ENCODE data around the gene GPR26. TPM values are rescaled to one million over a fixed set of nuclear protein-coding genes. Genes with fewer than 3 reads are reported as not detected.

GPR26 gene
- total RNA-seq, 1 experiment from 2014 or later = 0.07 TPM

- no CpG with 5 or more reads among the region's 2 CpGs for WGBS (ENCODE audit: extremely low coverage, insufficient read length, low lambda C conversion rate)
- Histone ChIP-seq H2BK15ac (ENCODE audit: low read depth, low read length) (no peak overlapping the region), H3K79me1 (ENCODE audit: insufficient read depth, low read depth, low read length, poor library complexity, severe bottlenecking) (no peaks in the 10 kb centered on the region), H2AFZ (ENCODE audit: low read length) (no peak overlapping the region), H2BK20ac (ENCODE audit: low read depth, low read length, poor library complexity, severe bottlenecking) (no peak overlapping the region), H3K23ac (ENCODE audit: insufficient read length, low read depth, low read length) (no peak overlapping the region), H3K9ac (ENCODE audit: extremely low read depth, insufficient read length, low read length) (no peak overlapping the region), H4K91ac (ENCODE audit: insufficient read length, low read depth, low read length) (no peak overlapping the region), H2AK5ac (ENCODE audit: insufficient read length, low read length) (no peak overlapping the region), H2BK120ac (ENCODE audit: low read depth, low read length, poor library complexity, severe bottlenecking) (no peak overlapping the region), H3K27ac (ENCODE audit: insufficient read length, low read depth, low read length) (no peak overlapping the region), H4K20me1 (ENCODE audit: control insufficient read depth, insufficient read depth, insufficient read length) (no peaks in the 10 kb centered on the region), H2BK5ac (ENCODE audit: insufficient read length, low read length) (no peak overlapping the region), H3K9me3 (ENCODE audit: control insufficient read depth, low read depth, low read length) (no peaks in the 10 kb centered on the region), H3K79me2 (ENCODE audit: insufficient read depth, low read length) (no peaks in the 10 kb centered on the region), H3K18ac (ENCODE audit: insufficient read length, low read depth, low read length) (no peak overlapping the region), H3K4me1 (ENCODE audit: insufficient read depth, low read length) (no peaks in the 10 kb centered on the region), H2BK12ac (ENCODE audit: insufficient read length, low read depth, low read length) (no peak overlapping the region), H3K14ac (ENCODE audit: insufficient read depth, low read length) (no peak overlapping the region), H4K8ac (replicated peaks; ENCODE audit: insufficient read length, low read depth, low read length) (no peak overlapping the region), H3K4ac (ENCODE audit: low read depth, low read length) (no peak overlapping the region), H3T11ph (ENCODE audit: low read length) (no peak overlapping the region), H4K5ac (ENCODE audit: insufficient read length, low read depth, low read length) (no peak overlapping the region), H3K27me3 (ENCODE audit: insufficient read depth, low read length) (no peaks in the 10 kb centered on the region), H3K56ac (ENCODE audit: insufficient read length, low read depth, low read length) (no peak overlapping the region), H3K4me2 (ENCODE audit: insufficient read depth, insufficient read length, low read length) (no peak overlapping the region), H3K23me2 (ENCODE audit: insufficient read length, low read depth, low read length, poor library complexity, severe bottlenecking) (no peaks in the 10 kb centered on the region)
- Mint-ChIP-seq H3K36me3 (ENCODE audit: insufficient read depth in 1 of 3, low read depth in 3 of 3) (peaks cover 0 to 2% (median 0%) of the 10 kb centered on the region in 3 experiments; a peak in 1 of 7 replicates), H3K27ac (no peak overlapping the region), H3K27me3 (ENCODE audit: low read depth) (peaks cover 13% of the 10 kb centered on the region), H3K9me3 (peaks cover 0 to 5% of the 10 kb centered on the region in 2 experiments; a peak in 2 of 5 replicates), H3K4me1 (no peaks in the 10 kb centered on the region), H3K4me3 (no peak overlapping the region)
- DNase-seq = no peak
- no peak for TF ChIP-seq CTCF (conservative IDR thresholded peaks at IDR 0.05)
These were observed 56.2 kb downstream of the GPR26 start for GRCh38 chr10:123722351-123722750.

Data from H9 (cell line).